Astrocyte of the spinal cord (primary cell): ENCODE measurements around the gene HSD17B7.
"Not testable (repeated sequence)": the region's sequence is repeated elsewhere in the genome, so short reads cannot be mapped to it uniquely, and the experiment has no call there.

Experiments used
- DNase-seq: peaks from one replicate; pipeline ENCODE4 v3.0.0; 2011; ENCODE audit warnings: low read depth, low spot score
- H3K4me3 ChIP-seq: 2 replicates; pipeline ENCODE4 v1.5.1; 2011; ENCODE audit warnings: low read depth, mild to moderate bottlenecking, low read length, moderate library complexity
- in situ Hi-C: cut with HindIII; loops from 2 replicates; pipeline ENCODE4 v1.10.0; 2017; ENCODE audit warnings: low sequenced_read_pairs
- TF ChIP-seq, protein P1 (sequence below): IDR thresholded peaks from 2 replicates; pipeline ENCODE4 v1.5.1; 2012; ENCODE audit warnings: low read depth, mild to moderate bottlenecking, low read length, inconsistent platforms

Gene HSD17B7

DNA sequence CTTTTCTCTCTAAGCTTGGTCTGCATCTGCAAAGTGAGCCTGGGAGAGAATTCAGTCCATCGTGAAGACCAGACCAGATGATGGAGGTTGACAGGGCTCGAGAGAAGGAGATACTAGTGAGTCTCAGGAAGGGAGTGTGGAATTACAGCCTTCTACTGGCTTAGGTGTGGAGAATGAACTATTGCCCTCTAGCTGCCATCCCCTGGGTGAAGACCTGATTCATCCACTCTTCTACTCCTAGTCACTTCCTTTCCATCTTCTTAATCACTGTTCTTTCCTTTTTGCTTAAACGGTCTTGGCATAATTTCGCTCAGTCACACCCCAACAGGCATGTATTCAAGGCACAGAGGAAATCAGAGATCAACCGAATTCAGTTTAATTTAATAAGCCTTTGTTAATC is 34.0 kb upstream of the HSD17B7 start:
- TF ChIP-seq, protein P1, sequence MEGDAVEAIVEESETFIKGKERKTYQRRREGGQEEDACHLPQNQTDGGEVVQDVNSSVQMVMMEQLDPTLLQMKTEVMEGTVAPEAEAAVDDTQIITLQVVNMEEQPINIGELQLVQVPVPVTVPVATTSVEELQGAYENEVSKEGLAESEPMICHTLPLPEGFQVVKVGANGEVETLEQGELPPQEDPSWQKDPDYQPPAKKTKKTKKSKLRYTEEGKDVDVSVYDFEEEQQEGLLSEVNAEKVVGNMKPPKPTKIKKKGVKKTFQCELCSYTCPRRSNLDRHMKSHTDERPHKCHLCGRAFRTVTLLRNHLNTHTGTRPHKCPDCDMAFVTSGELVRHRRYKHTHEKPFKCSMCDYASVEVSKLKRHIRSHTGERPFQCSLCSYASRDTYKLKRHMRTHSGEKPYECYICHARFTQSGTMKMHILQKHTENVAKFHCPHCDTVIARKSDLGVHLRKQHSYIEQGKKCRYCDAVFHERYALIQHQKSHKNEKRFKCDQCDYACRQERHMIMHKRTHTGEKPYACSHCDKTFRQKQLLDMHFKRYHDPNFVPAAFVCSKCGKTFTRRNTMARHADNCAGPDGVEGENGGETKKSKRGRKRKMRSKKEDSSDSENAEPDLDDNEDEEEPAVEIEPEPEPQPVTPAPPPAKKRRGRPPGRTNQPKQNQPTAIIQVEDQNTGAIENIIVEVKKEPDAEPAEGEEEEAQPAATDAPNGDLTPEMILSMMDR, result no peak
- no peak for DNase-seq
- H3K4me3 ChIP-seq, result no peak overlapping the region
- in situ Hi-C loops, result no loop called here

GRCh38 chr1:162757476-162757875 is 33.0 kb upstream of the HSD17B7 start:
- H3K4me3 ChIP-seq, result no peak overlapping the region
- DNase-seq, result peak; percentile 21
- in situ Hi-C loops, result no loop called here
- TF ChIP-seq, protein P1, result no peak

DNA sequence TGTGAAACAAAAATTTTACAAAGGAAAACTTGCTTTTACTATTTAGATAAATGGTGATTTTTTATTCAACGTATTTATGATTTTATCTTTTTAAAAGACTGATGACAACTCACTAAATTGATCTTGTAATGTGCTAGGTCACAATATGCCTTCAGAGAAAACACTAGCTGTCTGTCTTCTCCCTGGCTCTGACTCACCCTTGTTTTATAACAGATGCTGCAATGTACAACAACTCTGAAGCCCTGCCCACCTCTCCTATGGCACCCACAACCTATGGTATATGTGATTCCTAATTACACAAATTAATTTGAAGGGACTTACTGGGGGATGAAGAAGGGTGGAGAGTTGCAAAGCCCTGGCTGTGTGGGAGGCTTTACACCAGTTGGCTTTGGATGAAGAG is 24.7 kb upstream of the HSD17B7 start:
- no peak overlapping the region for H3K4me3 ChIP-seq
- no peak for DNase-seq
- TF ChIP-seq, protein P1, result no peak
- in situ Hi-C loops, result no loop called here

DNA sequence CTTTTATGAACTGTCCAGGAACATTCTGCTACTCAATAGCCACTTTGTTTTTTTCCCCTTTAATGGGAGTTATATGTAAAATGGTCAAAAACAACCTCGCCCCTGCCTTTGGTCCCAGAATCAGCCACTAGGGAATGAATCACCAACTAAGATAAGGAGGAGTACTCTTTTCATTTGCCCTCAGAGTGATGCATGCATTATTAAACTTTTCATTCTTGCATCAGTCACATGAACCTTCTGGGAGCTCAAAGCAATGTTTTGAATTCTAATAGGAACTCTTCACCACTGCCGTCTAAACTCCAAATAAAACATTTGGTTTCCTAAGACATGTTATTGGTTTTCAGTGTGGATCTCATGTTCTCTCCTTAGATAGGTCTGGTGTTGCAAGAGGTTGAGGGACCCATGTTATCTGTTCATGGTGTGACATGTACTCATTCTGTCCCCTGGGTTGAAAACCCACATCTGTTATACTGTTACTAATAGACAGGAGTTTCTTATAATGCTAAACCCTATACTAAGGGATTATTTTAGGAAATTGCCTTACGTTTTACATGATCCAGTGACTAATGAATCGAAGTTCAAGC is 17.8 kb upstream of the HSD17B7 start:
- in situ Hi-C loops, result no loop called here
- DNase-seq, result no peak
- TF ChIP-seq, protein P1, result no peak
- H3K4me3 ChIP-seq, result no peak overlapping the region

- no peak for DNase-seq
- in situ Hi-C loops, result no loop called here
- no peak overlapping the region for H3K4me3 ChIP-seq
- TF ChIP-seq, protein P1, result no peak
Observed at GRCh38 chr1:162774007-162774406, 16.5 kb upstream of the HSD17B7 start.

DNA sequence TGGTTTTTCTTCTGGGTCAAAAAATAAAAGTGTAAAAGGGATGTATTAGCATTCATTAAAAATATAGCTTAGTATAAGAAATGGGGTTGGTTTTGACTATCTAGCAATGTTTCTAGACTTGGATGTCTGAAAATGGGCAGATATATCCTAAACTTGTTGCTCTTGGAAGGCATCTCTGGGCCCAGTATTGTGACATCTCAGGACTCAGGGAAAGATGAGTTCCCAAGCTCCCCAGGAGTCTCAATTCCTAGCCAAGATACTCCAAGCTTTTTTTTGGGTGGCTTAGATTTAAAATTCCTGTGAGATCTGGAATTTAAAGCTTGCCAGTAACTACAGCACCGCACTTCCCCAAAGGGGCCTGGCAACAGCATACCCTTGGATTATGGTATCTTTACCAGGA is 11.5 kb upstream of the HSD17B7 start:
- TF ChIP-seq, protein P1, result no peak
- in situ Hi-C loops, result no loop called here
- no peak overlapping the region for H3K4me3 ChIP-seq
- no peak for DNase-seq

- TF ChIP-seq, protein P1, result no peak
- in situ Hi-C loops, result no loop called here
- H3K4me3 ChIP-seq, result no peak overlapping the region
- no peak for DNase-seq
Observed at GRCh38 chr1:162782671-162783070, 7.8 kb upstream of the HSD17B7 start.

- DNase-seq, in situ Hi-C loops, H3K4me3 ChIP-seq: not testable (repeated sequence)
Observed at GRCh38 chr1:162784926-162785325, 5.6 kb upstream of the HSD17B7 start.

- in situ Hi-C loops, H3K4me3 ChIP-seq, DNase-seq: not testable (repeated sequence)
Observed at GRCh38 chr1:162788783-162789182, 1.7 kb upstream of the HSD17B7 start.

DNA sequence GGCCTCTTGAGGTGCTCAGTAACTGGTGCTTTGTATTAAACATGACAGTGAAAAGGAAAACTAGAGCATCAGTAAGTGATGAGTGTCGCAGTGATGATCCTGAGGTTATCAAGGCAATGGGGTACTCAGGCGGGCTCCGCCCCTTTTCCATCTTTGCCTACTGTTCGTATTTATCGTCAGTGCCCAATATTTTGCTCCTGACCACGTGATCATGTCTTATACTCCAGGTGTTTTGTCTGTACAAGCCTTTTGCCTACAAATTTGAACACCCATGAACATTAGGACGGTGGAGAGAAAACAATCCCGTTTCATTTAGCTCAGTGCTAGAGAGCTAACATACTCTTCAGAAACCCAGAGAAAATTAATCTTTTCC is 469 bp downstream of the HSD17B7 start:
- peak overlapping the region; percentile 58 for H3K4me3 ChIP-seq
- DNase-seq, in situ Hi-C loops: not testable (repeated sequence)
